LHCN-M2 (cell line): ENCODE data around the gene MRPS6. TPM values are rescaled to one million over a fixed set of nuclear protein-coding genes. Genes with fewer than 3 reads are reported as not detected.

Source experiments
- DNase-seq: peaks from one replicate; pipeline ENCODE4 v3.0.0-alpha.2; 2012; ENCODE audit warnings: low read depth
- total RNA-seq: library from RNA; depleted of rRNA; stranded (reverse); fragments of >200 nt; gene quantifications from 2 replicates; pipeline ENCODE4 v1.2.3, GENCODE V29; 2014

Gene MRPS6
- total RNA-seq, 1 experiment from 2014 or later: 42.3 TPM

DNA sequence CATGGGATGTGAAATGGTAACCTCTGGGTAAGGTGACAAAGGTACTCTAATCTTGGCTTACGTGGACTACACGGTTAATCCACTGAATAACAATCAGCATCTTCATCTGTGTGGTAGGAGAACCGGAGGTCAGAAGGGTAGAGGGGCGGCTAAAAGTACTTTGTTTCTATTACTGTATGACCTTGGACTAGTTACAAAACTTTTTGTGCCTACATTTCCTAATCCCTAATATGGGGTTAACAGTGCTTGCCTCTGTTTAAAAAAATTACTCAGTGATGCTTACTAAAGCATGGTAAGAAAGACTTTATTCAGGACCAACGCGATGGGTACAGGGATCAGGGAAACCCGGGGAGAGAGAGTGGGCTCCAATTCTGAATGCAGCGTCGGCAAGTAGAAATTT lies 1.7 kb upstream of the MRPS6 start:
- no peak for DNase-seq

DNA sequence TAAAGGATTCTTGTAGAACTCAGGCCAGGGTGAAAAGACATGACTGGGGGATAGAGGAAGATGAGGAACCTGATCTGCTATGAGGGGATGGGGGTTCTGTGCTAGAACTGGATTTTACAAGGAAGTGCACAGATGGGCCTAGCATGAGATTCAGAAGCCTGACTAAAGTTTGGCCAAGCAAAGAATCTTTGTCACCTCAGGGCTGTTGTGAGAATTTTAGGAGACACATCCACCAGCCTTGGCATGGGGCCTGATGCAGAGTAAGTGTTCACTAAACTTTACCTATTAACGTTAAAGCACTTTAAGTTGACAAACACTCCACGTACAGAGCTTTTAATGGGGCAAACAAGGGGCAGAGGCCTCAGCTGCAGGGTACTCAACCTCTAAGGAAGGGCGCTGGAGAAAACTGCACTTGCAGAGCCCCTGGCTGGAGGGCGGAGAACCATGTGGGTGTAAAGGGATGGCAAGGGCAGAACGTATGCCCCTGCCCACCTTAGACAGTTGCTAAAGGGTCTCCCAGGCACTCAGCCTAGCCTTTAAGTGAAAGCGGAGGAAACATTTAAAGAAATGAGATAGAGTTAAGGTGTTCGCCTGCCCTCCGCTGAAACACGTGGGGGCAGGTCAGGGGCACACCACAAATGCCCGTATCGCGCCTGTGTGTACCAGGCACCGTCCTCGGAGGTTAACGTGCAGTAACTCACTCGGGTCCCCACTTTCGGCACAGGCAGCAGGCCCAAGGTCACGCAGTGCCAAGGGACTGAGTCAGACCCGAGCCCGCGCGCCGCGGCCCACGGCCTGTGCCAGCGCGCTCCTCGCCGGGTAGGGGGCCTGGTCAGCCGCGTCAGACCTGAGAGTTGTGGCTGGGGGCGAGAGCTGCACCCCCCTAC lies 990 bp upstream of the MRPS6 start:
- DNase-seq: no peak

DNA sequence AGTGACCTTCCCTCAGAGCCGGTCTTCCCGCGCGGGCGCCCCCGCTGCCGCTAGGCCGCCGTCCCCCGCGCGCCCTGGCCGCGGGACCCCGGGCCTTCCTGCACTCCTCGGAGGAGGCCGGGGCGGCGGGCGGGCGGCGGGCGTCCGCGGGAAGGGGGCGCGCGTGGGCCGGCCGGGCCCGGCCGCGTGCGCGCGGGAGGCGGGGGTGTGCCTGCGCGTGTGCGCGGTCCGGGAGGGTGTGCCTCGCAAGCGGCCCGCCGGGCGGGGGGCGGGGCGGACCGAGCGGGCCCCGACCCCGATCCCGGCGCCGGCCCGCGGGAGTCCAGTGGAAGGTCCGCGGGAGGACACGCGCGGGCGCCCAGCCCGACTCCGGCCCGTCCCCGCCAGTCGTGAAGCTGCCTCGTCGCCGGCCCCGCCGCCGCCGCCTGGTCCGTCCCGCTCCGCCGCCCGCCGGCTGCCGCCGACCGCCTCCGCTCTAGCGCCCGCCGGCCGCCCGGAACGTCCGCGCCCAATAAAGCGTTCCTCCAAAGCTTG lies 438 bp downstream of the MRPS6 start:
- DNase-seq: no peak

DNA sequence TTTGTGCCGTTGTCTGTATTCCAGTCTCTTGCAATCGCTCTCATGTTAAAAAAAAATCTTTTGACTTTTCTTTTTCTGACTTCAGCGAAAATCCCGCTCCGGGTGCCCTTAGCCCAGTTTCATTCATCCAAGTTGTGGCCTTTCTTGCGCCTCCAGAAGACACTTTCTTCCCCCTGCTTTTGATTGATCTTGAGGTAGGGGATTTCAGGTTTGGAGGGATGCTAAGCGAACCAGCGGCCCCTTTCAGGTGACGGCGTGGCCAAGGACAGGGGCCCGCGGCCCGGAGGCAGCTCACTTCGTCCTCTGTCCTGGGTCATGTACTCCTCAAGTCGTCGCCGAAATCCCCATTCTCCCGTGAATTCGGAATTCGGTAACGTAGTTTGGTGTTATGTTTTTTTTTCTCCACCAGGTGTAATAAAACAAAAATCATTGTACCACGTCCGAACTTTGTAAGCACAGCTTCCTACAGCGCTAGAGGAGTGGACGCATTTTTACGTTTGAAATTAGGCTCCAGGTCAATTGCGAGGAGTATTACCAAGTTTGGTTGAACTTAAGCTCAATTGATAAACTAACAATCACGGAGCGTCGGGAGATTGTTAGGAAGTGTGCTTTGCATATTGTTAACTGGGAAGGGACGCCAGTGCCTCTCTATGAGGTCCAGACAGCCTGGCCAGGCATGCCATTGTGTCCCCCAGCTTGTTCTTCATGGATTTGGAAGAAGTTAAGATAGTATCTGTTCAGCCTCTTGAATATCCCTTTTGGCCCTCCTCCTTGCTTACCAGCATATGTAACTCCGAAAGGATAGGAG lies 1.1 kb downstream of the MRPS6 start:
- DNase-seq: no peak

DNA sequence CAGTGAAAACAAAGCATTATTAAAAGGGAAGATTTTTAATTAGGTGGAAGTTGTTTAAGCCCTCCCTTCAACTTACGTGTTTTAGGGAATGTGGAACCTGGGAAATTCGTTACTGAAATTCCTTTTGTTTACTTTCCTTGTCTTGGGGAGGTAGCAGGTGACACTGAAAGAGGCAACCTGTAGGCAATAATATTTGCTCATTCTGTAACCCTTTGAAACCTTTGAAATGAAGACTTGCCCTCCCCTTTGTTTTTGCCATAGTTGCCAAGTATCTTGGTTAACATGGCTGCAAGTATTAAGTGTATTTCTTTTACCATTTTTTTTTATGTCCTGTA lies 1.7 kb downstream of the MRPS6 start:
- no peak for DNase-seq

DNA sequence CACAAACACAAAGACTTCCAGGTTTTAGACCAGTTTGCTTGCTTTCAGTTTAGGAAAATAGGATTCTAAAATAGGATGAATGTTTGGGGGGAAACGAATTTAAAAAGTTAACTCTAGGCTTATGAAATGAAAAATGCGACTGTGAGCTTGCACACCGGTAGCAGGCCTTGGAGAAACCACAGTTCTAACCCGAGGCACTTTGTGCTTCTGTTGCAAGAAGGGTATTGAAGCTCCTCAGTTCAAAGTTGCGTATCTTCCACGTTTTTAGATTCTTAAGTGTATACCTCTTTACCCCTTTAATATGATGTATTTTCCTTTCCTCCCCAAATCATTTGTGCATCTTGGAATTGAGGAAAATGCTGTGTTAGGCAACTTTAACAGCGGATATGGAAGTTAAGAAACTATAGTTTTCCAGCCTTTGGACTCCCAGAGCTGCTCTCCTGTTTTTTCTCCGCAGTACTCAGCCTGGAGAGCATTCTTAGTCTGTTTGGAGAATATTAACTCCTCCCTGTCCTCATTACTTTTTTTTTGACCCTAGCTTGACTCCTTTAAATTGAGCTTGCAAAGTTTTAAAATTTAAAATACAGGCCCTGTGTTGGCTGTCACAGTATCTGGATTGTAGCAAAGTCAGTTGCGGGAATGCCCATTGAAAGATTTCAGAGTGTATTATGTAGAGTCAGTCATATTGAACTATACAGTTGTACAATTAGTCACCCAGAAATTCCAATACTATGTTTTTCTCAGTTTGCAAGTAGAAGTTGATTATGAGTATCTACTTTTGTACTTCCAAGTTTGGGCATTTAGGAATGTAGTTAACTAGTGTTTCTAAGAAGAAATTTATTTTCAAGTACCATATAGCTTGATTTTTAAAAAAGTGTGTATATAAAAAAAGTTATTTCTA lies 2.6 kb downstream of the MRPS6 start:
- DNase-seq: no peak

DNA sequence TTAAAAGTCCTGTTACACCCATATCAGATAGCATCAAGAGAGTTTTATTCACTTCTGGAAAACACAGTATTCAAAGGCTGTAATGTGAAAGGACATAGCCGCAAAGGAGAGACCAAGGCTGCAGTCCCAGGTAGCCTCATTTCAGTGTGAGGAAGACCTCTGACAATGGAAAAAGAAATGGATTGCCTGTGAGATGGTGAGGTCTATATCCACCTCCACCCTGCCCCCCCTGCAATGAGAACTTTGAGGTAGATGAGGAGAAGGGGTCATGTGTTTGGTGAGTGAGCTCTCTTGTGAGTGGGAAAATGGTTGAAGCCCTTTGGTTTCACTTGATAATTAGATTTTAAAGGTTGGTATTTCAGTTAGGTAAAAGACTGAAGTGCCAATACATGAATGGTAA lies 3.5 kb downstream of the MRPS6 start:
- DNase-seq: no peak

DNA sequence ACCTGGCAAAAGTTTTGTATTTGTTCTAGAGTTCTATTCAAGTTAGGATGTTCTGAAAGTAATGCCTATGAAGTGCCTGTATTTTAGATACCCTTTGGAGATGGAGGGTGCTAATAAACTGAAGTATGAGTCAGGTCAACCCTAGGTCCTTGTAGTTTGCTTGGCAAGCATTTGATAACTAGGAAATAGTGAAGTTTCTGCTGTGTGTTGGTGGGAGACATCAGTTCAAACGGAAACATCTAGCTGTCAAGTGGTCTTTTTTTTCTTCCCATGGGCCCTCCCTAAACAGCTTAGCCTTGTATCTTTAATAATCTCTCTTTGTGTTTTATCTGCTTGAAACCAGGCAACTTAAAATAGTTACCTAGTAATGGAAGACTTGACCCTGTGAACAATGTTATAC lies 4.5 kb downstream of the MRPS6 start:
- no peak for DNase-seq

DNA sequence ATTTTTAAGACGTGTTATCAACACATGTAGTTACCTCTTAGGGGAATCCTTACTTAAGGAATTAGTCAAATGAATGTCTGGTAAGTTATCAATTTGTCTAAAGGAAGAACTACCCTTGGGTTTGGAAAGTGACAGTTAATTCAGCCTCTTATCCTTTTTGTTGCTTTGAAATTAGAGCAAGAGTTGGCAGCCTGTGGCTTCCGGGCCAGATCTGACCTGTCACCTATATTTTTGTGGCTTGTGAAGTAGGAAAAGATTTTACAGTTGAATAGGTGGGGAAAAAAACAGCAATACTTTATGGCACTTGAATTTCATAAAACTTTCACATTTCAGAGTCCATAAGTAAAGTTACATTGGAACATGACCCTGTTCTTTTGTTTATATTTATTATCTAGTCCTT lies 5.5 kb downstream of the MRPS6 start:
- no peak for DNase-seq

DNA sequence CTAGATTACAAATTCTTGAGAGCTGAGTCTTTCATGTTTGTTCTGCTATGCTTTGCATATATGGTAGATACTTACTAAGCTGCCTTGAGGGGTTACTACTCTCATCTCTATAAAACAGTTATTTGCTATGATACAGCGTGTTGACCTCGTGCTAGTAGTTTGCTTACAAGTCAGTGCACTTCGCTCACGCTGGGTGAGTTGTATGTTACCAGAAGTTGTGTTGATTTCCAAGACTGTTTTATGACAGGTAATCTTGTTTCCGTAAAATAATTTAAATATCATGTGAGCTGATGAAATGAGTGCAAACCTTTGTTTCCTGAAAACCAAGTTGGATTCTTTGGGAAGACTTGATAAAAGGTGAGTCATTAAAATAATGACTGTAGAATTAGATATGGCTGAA lies 7.3 kb downstream of the MRPS6 start:
- DNase-seq: no peak

DNA sequence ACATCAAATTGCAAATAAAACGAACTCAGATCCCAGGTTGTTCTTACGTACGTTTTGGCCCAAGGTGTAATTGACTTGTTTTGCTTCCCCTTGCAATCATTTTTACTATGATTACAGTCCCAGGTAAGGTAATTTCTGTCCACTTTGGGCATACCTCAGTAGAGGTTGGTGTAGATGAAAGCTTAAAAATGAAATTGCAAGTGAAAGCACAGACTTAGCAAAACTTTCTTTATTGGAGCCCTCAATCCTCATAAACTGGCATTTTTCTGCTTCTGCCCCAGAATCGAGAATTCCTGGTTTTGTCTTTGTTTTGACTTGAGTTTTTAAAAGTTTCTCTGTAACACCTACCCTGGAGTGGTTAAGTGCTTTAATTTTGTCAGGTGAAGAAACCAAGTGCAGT lies 9.4 kb downstream of the MRPS6 start:
- no peak for DNase-seq

DNA sequence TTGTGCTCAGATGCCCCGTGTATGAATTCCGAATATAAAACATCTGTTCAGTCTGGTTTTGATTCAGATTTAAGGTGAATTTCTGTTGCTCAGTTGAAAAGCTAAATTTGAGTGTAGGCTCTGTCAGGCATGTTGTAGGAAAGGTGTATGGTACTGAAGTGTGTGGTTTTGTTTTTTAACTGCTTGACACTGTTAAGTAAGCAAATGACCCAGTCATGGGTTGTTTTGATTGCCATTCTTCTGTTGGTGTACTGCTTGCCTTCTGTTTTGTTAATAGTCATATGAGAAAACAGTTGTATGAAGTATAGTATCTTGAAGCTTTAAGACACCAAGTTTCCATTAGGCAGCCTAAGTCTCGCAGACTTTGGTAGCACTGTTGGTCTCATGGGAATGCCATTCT lies 10.0 kb downstream of the MRPS6 start:
- no peak for DNase-seq

DNA sequence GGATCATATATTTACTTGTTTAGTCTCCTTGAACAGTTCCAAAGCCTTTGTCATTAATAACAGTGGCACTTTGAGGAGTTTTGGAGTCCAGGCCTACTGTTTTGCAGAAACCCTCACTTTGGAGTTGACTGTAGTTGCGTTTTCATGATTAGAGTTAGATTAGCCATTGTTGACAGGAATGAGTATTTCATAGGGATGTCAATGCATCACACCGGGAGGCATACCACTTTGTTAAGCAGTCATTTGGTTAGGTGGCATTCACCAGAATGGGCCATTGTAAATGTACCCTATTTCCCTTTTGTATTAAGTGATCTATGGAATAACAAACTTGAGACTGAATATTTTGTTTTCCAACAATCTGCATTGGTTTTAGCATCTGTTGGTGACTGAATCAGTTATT lies 11.8 kb downstream of the MRPS6 start:
- DNase-seq: no peak

DNA sequence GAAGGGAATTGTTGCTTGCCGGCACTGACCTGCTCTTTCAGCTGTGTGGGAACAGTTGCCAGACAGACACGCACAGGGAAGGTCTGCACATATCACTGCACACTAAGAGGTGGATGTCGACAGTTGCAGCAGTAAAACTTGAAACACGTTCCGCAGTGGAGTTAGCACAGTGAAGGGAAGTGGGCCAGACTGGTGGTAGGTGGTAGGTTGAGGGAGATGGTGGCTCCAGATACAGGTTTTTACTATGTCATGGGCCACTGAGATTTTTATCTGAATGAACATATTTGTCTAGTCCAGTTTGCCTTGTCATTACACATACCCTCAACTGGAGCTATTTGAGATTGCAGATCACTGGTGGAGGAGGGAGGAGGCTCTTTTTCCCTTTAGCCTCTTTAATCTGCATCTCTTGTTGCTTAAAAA lies 13.5 kb downstream of the MRPS6 start:
- DNase-seq: no peak

DNA sequence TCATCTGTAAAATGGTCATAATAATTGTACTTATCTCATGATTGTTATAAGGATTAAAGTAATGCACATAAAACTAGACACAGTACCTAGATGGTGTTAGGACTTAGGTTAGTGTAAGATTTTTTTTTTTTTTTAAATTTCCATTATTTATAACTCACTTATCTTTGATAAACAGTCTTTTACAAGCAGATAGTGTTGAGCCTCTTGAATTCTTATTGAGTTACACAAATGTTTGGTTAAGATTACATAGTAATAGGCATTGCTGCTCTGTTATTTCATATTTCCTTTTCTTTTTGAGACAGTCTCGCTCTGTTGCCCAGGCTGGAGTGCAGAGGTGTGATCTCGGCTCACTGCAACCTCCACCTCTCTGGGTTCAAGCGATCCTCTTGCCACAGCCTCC lies 15.4 kb downstream of the MRPS6 start:
- DNase-seq: no peak

DNA sequence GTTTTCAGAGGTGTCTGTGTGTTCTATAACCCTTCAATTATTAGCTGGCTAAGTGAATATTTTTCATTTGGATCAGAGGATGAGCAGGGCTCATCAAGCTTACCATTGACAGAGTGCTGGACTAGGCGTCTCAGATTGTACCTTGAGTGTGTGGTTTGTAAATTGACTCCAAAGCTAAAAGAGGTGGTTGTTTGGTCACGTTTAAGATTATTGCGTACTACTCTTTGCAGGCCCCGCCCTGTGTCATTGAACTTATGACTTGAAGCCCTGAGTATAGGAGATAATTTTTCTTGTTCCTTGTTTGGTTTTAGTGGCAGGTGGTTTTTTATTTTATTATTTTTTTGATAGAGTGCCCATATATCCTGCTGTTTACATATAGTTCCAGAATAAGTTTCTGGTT lies 17.7 kb downstream of the MRPS6 start:
- no peak for DNase-seq

DNA sequence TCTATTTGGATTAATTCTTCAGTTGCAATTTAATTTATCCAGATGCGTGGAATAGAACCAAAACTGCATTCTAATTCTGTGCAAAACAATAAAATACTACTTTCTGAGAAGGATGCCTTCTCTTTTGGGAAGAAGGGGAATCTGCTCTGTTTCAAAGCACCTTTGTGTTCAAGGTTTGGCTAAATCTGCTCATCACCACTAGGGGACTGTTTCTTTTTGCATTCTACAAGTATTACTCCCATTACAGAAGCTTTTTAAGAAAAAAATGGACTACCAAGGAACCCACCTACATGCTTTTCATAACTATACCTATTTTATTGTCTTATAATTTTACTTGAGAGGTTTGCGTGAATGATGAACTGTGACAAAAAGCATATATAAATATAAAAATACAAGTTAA lies 18.2 kb downstream of the MRPS6 start:
- no peak for DNase-seq

DNA sequence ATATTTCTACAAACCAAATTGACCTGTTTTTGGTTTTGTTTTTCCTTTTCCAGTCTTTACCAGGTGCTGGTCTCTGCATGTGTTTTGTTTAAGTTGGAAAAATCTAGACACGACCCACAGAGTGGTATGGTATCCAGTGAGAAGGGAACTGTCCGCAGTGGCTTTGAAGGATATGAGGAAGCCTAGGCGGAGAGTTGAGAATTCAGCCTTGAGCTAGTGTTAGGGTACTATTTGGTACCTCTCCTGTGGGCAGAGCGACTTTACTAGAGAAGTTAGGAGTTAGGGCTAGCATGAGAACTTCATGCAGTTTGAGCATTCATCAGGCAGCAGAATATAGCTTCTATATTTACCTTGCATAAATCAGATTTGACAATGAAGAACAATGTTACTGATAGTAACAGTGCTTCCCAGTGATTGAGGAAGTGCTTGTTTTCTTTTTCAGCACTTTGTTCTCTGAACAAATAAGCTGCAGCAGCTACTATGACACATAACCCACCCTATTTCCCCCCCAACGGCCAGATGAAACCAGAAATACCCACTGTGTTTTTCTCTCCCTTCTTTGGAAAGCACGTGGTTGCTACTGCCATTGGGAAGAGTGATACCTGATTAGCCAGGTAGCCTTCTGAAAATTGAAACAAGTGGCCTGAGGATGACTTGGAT lies 19.0 kb downstream of the MRPS6 start:
- no peak for DNase-seq

DNA sequence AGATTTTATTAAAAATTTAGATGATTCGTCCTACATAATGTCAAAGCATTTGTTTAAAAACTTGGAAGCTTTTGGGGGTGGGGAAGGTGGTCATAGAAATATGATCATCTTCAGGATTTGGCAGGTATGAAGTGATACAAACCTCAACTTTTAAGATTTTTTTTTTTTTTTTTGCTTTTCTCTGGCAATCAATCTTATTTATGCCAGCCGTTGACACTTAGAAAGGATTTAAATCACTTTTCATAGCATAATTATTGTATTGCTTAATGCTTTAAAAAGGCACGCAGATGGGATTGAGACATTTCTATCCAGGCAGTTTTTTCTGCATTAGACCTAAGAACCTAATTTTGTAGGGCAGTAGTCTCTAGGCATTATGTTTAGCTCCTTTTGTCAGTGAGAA lies 19.7 kb downstream of the MRPS6 start:
- DNase-seq: no peak

DNA sequence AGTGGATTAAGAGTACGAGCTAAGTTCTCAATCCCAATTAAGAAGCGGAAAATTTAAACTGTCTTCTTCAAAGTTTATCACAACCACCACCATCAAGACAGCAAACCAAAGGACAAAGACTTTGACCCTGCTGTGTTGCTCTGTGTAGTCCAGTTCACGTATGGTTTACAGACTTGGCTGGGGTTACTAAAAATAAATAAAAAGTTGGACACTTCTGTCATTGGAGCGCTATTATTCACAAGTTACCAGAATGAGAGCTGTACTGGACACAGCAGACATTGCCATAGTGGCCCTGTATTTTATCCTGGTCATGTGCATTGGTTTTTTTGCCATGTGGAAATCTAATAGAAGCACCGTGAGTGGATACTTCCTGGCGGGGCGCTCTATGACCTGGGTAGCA lies 21.6 kb downstream of the MRPS6 start:
- no peak for DNase-seq

DNA sequence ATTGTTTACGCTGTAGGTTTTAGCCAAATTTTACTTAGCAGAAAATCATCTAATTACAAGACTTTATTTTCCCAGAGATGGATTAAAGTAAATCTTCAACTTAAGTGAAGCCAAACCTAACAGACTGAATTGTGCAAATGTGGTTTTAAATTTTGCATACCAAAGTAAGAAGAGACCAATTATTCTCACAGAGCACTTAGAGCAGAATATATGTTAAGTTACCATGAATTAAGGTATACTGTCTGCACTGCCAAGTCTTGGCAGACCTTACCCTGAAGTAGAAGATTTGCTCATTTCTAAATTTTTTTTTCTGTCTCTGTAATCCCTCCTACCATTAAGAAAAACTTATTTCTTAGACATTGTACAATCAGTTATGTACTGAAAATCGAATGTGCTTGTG lies 24.1 kb downstream of the MRPS6 start:
- DNase-seq: no peak
